Measurements from ENCODE around the gene GTPBP10. TPM values are rescaled to one million over a fixed set of nuclear protein-coding genes. Genes with fewer than 3 reads are reported as not detected.

Gene GTPBP10
- total and polyA plus RNA-seq, 2 of the 13 experiments (the other 11 are each of a cell fraction or from before 2014, with no cell fraction given): 13.3 to 38.7 TPM

- TF ChIP-seq ZSCAN5A (CRISPR knock-in tag; IDR thresholded peaks at IDR 0.05; ENCODE audit: borderline replicate concordance) (peak; percentile 91; the same call in 1 of the 2 replicates), ZNF607 (CRISPR knock-in tag; IDR thresholded peaks at IDR 0.05; ENCODE audit: borderline replicate concordance) (peak; percentile 89; the same call in 1 of the 2 replicates), ARNT (IDR thresholded peaks at IDR 0.05) (no peak), HES4 (CRISPR knock-in tag; IDR thresholded peaks at IDR 0.05; ENCODE audit: borderline replicate concordance) (no peak), MYC (CRISPR knock-in tag; IDR thresholded peaks at IDR 0.05; ENCODE audit: borderline replicate concordance) (peak; percentile 96), SKI (IDR thresholded peaks at IDR 0.05; ENCODE audit: partially characterized antibody) (peak; percentile 49), KDM2A (CRISPR knock-in tag; IDR thresholded peaks at IDR 0.05; ENCODE audit: borderline replicate concordance, low read depth) (peak; percentile 95), ZNF574 (CRISPR knock-in tag; IDR thresholded peaks at IDR 0.05) (peak; percentile 85), MXD4 (CRISPR knock-in tag; IDR thresholded peaks at IDR 0.05) (peak; percentile 85), RAD21 (CRISPR knock-in tag; IDR thresholded peaks at IDR 0.05) (peak; percentile 43), ZC3H4 (CRISPR knock-in tag; IDR thresholded peaks at IDR 0.05; ENCODE audit: borderline replicate concordance) (no peak), SYNCRIP (IDR thresholded peaks at IDR 0.05; ENCODE audit: insufficient read depth, low read depth, low read length) (no peak), ZBTB43 (CRISPR knock-in tag; conservative IDR thresholded peaks at IDR 0.05) (no peak; the same call in 1 of the 2 replicates), DNMT3B (CRISPR knock-in tag; conservative IDR thresholded peaks at IDR 0.05) (peak; percentile 82; the same call in 1 of the 2 replicates), ZNF709 (CRISPR knock-in tag; IDR thresholded peaks at IDR 0.05) (peak; percentile 78; the same call in 1 of the 2 replicates), HDAC2 (CRISPR knock-in tag; IDR thresholded peaks at IDR 0.05) (peak; percentile 80), KDM1A (CRISPR knock-in tag; IDR thresholded peaks at IDR 0.05) (no peak), THAP7 (CRISPR knock-in tag; IDR thresholded peaks at IDR 0.05) (peak; percentile 86), ZNF615 (CRISPR knock-in tag; IDR thresholded peaks at IDR 0.05; ENCODE audit: borderline replicate concordance) (0 out of 2 replicates have a peak, but pooled peaks have one; percentile 10), PCBP1 (IDR thresholded peaks at IDR 0.05; ENCODE audit: borderline replicate concordance, low read depth, low read length) (no peak), YEATS4 (CRISPR knock-in tag; IDR thresholded peaks at IDR 0.05; ENCODE audit: borderline replicate concordance) (peak; percentile 91), THYN1 (CRISPR knock-in tag; IDR thresholded peaks at IDR 0.05; ENCODE audit: borderline replicate concordance, low read depth) (0 out of 2 replicates have a peak, but pooled peaks have one; percentile 44), ARNT2 (CRISPR knock-in tag; IDR thresholded peaks at IDR 0.05; ENCODE audit: low read depth) (peak; percentile 77), ZSCAN21 (CRISPR knock-in tag; IDR thresholded peaks at IDR 0.05; ENCODE audit: borderline replicate concordance) (peak; percentile 77; the same call in 1 of the 2 replicates)
These were observed at the start of gene GTPBP10 (continued) for GRCh38 chr7:90346336-90347125.
